Breast epithelium (tissue), 3 donors: ENCODE results near the gene LRRC74A.

Experiments used
- POLR2A ChIP-seq: fragments of 450-650 bp; IDR thresholded peaks from one replicate; pipeline ENCODE4 v1.6.1; 2016; ENCODE audit warnings: antibody characterized with exemption, mild to moderate bottlenecking, moderate library complexity
- TF ChIP-seq, protein P1 (sequence below), 3 donors: fragments of 450-650 bp; IDR thresholded peaks; one replicate each; pipeline ENCODE4 v1.5.1; 2016 to 2017; ENCODE audit warnings: antibody characterized with exemption in 3 of 3, mild to moderate bottlenecking in 3 of 3, moderate library complexity in 3 of 3

DNA sequence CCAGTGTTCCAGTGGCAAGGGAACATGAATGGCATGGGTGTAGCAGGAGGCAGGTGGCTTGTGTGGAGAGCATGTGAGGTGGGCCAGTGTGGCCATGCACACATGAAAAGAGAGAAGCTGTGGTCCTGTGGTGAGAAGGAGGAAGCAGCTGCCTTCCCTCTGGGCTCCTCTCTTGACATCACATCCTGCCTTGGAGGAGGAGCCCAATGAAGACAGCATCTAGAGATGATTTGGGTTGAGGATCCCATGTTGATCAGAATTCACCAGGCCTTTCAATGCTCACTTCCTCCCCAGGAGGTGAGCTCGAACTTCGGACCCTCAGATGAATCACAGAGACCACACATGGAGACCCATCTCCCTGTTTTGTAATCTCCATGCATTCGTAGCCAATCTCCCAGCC lies 82.6 kb downstream of the LRRC74A start:
- no peak for TF ChIP-seq POLR2A
- TF ChIP-seq, protein P1, sequence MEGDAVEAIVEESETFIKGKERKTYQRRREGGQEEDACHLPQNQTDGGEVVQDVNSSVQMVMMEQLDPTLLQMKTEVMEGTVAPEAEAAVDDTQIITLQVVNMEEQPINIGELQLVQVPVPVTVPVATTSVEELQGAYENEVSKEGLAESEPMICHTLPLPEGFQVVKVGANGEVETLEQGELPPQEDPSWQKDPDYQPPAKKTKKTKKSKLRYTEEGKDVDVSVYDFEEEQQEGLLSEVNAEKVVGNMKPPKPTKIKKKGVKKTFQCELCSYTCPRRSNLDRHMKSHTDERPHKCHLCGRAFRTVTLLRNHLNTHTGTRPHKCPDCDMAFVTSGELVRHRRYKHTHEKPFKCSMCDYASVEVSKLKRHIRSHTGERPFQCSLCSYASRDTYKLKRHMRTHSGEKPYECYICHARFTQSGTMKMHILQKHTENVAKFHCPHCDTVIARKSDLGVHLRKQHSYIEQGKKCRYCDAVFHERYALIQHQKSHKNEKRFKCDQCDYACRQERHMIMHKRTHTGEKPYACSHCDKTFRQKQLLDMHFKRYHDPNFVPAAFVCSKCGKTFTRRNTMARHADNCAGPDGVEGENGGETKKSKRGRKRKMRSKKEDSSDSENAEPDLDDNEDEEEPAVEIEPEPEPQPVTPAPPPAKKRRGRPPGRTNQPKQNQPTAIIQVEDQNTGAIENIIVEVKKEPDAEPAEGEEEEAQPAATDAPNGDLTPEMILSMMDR (IDR thresholded peaks at IDR 0.05), result no peak
